Stimulated activated CD4-positive, alpha-beta T cell treated with anti-CD3 and anti-CD28 coated beads, Interleukin-15, amount 100 ng/mL, for 24 hours (primary cell): Measurements from ENCODE around the gene PLD1.
"Not testable (repeated sequence)": the region's sequence is repeated elsewhere in the genome, so short reads cannot be mapped to it uniquely, and the experiment has no call there.

ENCODE experiments used
- DNase-seq: peaks from one replicate; pipeline ENCODE4 v3.0.0-alpha.2; 2020

PLD1 gene

DNA sequence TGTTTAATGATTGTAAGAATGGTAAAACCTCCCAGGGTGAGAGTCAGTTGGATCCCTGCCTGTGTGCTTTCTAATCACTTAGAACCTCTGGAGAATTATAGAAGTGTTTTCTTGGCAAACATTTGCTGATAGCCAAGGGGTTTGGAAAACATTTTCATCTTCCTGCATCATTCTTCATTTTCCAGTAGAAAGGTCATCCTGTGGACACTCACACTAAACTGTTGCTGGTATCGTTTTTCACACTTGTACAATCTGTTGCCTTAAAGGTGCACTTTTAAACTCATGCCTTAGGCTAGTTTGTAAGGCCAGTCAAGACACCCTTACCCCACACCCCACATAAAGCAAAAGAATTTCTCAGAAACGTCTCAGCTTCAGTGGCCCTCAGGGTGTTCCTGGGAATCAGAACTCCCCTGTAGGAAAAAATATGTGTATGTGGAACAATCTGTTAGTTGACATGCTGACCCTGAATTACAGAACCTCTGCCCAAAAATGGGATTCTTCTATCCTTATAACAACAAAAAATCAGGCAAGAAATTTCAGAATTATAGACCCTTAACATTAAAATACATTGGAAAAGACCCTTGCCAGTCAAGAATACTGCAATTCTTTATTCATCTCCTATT is 5.8 kb upstream of the PLD1 start:
- no peak for DNase-seq

DNA sequence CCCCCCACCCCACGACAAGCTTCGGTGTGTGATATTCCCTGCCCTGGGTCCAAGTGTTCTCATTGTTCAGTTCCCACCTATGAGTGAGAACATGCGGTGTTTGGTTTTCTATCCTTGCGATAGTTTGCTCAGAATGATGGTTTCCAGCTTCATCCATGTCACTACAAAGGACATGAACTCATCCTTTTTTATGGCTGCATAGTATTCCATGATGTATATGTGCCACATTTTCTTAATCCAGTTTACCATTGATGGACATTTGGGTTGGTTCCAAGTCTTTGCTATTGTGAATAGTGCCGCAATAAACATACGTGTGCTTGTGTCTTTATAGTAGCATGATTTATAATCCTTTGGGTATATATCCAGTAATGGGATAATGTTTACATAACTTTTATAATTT is 4.4 kb upstream of the PLD1 start:
- not testable (repeated sequence) for DNase-seq

DNA sequence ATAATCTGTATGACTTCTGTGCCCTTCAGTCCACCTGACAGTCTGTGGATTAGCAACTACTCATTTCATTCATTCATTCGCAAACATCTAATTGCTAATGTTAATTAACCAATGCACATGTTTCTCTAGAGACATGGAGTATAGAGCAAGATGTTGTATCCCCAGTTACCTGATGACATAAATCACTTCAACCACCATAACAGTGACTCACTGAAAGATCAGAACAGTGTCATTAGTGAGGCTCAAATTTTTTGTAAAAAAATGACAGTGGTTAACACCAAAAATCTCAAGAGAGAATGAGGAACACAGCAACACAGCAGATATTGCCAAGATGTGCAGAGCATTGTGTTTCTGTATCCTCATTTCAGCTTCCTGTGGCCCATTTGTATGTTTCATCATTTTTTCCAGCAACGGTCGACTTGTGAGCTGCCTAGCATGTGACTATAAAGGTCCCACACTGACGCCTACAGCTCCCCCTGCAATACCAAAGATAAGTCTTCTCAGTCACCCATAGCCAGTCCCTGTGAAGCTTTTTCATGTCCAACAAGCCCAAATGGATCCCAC is 3.7 kb upstream of the PLD1 start:
- peak; percentile 25 for DNase-seq

DNA sequence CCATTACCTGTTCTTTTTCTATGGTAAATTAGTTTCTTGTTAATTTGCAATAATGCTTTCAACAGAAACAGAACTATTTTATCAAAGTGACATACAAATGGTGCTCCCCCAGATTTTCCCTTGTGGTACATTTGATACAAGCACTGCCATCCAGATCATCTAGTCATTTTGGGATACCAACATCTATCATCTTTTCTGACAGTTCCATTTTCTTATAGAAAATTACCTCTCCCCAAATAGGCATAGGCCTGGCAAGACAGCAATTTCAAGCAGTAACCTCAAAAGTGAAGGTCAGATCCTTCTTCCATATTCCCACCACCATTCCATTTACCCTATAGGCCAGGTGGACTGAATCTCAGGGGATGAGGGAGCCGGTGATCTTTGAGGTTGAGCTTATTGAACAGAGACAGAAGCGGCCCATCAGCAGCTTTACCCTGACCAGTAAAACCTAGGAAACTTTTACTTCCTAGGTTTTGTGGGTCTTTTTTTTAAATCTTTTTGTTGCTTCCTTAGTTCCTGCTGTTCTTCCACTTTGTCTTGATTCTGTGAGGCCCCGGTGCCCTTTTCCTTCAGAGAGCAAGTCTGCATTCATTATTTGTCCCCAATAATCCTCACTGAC is 3.1 kb upstream of the PLD1 start:
- no peak for DNase-seq

DNA sequence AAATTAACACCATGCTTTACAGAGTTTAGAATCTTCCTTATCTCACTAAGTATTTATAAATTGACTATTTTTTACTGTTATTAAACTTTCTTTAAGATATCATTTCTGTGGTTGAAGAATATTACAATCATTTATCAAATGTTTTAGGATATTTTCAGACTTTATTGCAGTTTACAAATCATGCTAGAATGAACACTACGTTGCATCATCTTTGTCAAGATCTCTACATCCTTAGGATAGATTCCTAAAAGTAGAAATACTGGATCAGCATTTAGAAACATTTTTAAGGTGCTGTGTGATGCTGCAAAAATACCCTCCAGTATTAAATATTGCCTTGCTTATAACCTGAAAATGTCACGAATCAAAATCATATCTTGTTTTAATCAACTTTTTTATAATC is 2.5 kb upstream of the PLD1 start:
- DNase-seq: no peak

DNA sequence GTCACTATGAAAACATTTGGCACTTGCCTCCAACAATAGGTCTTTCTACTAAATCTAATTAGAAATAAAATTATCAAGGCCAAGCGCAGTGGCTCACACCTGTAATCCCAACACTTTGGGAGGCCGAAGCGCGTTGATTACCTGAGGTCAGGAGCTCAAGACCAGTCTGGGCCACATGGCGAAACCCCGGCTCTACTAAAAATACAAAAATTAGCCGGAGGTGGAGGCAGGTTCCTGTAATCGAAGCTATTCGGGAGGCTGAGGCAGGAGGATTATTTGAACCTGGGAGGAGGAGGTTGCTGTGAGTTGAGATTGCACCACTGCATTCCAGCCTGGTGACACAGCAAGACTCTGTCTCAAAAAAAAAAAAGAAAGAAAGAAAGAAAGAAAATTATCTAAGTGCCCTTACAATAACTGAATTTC is 1.6 kb upstream of the PLD1 start:
- no peak for DNase-seq

DNA sequence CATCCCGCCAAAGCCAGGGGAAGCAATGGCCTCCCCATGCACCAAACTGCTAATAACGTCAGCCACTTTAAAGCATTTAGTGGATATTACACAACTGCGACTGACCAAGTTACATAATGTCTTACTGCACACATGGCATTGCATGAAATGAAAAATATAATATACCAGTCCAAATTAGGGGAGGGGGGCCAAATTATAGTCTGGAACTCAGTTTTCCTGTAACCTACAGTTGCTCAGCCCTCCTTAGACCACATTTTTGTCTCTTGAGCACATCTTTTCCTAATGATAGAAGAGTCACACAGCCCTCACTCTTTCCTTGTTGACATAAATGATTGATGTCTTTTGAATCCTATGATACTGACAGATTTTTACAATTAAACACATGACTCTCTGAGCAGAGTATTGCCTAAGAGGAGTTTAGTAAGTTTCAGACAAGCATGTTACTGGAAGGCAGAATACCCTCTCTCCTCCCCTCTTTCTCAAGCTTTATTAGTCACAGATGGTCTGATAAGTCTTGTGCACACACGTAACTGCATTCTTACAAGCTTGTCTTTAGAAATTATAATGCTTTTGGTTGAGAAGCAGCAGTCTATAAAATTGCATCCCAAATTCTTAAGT is 1.1 kb upstream of the PLD1 start:
- no peak for DNase-seq

DNA sequence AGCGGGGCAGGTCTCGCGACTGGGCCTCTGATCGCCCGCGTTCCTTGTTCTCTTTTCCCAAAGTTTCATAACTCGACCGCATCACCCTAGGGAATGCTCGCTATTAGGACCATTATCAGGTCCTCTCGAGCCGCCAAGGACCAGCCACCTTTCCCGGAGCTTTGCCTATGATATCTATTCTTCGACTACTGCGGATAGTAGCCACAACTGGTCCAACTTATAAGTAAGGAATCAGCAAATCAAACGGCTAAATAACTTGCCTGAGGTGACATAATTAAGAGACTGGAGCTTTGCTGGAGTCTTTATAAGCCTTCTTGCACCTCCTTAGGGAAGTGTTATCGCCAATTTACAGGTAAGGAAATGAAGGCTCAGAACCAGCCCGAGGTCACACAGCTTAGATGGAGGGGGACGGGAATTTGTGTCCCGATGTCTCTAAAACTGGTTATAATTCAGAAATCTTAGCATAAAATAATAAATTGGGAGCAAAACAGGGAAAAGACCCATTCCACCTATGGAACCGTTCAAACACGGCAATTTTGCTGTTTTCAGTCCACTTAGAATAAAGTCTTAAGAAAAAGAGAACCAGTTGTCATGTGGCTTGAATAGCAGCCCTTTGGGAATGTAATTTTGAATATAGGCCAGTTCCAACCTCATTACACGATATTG is 479 bp upstream of the PLD1 start:
- no peak for DNase-seq

DNA sequence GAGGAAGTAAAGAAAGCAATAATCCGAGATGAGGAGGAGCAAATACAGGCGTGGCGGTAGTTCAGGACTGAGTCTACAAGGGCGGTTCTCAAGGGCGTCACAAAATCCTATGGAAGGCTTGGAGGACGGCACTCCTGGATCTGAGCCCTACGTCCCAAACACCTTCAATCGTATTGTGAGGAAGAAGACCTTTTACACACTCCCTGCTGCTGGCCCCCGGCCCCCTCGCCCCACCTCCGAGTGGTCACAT is 747 bp downstream of the PLD1 start:
- peak; percentile 14 for DNase-seq

DNA sequence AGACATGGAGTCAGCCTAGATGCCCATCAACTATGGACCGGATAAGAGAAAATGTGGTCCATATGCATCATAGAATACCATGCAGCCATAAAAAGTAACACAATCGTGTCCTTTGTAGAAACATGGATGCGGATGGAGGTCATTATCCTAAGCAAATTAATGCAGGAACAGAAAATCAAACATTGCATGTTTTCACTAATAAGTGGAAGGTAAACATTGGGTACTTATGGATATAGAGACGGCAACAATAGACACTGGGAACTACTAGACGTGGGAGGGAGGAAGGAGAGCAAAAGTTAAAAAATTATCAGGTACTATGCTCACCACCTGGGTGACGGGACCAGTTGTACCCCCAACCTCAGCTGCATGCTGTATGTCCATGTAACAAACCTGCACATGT is 2.5 kb downstream of the PLD1 start:
- DNase-seq: no peak

DNA sequence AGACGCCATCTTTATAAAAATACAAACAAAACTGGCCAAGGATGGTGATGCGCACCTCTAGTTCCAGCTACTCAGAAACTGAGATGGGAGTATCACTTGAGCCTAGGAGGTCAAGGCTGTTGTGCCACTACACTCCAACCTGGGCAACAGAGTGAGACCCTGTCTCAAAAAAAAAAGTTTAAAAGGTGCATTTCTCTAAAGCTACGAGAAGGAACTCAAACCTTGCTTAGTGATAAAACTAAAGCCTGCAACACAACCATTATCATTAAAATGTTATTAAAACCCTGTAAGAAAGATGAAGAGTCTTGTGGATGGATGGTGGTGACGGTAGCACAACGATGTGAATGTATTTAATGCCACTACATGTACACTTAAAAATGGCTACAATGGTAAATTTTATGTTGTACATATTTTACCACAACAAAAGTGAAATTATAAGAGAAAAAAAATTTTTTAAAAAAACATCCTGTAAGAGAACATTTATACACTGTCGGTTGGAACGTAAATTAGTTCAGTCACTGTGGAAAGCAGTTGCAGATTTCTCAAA is 3.1 kb downstream of the PLD1 start:
- DNase-seq: no peak

DNA sequence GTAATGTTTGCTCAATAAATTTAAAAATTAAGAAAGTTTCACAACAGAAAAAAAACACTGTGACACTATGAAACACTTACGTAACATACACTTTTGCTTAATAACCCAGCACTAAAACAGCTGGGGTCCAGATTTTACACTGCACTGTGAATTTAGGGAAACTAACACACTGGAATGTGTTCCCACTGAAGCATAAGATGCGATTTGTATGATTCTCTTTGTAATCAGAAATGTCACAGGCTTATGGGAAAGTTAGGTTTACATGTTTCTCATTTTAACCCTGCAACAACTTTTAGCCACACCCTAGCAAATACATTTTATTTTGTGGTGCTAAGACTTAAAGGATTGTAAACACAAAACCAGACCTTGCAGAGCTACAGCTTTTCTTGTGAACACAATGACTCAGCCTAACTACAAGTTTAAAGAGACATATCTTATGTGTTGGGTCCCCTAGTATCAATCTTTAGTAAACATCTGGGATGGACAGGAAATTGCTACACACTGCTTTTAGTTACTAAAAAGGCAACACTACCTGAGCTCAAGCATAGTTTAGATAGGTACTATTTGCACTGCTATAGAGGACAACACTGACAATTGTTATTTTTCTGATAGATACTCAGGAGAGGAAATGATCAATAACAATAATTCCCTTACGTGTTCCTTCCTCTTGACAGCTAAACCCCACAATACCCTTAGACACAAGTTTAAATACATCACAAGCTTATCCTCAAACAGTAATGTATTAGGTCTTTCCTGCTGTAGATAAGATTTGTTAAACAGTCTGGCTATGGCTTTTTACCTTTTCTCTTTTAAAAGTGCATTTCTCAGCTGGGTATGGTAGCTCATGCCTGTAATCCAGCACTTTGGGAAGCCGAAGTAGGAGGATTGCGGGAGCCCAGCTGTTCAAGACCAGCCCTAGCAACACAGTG is 3.8 kb downstream of the PLD1 start:
- no peak for DNase-seq

DNA sequence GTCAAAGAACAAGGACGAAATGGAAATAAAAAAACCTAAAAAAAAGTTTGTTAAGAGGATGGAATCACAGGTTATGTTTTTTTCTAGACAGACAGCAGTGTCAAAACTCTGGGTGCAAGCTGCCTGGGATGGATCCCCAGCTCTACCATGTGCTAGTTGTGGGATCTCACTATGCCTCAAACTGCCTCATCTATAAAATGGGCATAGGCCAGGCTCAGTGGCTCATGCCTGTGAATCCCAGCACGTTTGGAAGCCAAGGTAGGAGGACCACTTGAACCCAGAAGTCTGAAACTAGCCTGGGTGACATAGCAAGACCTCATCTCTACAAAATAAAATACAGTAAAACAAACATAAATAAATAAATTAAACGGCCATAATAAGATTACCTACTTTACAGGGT is 4.6 kb downstream of the PLD1 start:
- DNase-seq: no peak

DNA sequence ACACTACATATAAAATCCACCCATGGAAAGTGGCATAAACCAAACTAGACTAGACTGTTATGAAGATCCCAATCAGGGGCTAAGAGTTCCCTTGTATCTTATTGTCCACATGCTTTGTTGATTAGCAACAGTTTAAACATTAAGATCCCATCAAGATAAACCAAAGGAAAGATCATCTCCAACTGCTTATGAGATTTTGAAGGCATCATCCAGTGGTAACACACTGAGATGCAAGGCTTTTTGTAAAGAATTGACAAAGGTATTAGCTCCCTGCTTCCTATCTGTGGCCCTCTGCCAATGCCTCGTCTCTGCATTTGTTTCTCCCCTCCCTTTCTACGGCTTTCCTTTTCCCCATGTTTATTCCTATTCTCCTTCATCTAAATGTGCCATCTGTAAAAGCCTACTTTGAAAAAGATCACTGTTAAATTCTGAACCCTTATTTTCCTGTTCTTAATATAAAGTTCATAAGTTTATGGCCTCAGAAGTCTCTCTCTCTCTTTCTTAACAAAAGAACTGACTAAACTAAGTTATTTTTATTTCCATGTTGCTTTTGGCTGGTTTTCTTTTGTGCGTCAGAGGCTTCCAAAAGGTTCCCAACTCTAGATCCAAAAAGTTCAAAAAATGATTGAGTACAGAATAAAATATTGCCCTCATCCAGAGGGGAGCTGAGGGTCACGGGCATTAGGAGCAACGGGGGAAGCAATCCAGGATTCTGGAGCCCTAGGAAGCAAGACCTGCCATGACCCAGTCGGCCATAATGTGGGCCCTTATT is 5.5 kb downstream of the PLD1 start:
- DNase-seq: no peak

DNA sequence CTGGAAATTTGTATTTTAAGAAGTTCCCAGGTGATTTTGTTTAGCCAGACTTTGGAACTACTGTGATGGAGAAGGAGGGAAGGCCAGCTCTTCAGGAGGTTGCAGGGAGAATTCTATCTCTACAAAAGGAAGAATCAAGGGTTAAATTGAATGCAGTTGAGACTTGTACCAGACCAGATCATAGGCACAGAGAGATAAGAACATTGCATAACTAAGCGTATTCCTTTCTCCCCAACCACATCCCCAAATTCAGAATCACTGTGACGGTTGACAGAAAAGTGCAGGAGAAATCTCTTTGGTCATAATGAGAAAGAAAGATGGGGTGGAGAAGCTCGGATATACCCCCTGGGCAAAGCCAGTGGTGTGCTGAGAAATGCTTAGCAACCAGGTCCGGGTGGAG is 7.2 kb downstream of the PLD1 start:
- DNase-seq: no peak

DNA sequence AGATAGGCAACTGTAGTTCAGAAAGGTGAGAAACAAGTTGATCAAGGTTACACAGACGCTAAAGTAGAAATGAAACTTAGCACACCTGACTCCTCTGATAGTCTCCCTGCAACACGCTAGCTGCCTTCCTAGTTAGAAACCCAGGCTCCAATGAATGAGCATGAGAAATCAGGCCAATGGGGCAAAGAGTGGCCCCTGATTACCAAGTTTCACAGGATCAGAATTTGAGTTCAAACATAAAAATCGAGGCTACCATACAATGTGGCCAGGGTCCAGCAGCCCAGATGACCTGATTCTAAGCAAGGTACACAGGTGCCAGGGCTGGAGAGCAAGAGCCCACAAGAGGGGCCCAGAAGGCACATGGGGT is 7.7 kb downstream of the PLD1 start:
- no peak for DNase-seq

DNA sequence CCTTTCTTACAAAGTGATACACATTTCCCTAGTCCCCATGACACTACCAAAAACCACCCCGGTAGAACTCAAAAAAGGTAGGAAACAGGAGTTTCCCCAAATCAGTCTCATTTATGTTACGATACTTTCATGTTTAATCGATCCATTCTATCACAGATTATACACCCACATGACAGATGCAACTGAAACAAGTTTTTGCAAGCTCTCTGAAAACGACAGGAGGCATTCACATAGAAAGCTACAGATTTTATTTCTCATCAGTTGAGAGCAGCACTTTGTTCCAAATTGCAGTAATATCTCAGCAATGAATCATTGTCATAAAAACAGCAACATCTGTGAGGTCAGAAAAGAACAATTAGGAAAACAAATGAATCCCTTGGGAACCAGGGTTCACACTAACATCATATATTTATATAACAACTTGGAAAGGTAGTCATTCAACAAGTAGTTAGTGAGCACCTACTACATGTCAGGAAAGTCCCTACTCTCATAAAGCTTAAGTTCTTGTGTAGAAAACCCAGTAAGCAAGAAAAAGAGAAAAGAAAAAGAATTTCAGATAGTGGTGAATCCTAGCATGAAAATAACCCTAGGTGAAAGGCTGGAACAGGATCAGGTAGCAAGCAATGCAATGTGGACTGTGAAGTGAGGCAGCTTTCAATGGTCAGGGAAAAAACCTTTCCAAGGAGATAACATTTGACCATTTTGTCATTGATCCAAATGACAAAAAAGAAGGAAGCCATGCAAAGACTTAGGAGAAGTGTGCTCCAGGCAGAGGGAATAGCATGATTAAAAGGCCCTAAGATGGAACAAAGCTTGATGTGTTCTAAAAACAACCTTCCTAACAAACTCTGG is 8.3 kb downstream of the PLD1 start:
- no peak for DNase-seq

DNA sequence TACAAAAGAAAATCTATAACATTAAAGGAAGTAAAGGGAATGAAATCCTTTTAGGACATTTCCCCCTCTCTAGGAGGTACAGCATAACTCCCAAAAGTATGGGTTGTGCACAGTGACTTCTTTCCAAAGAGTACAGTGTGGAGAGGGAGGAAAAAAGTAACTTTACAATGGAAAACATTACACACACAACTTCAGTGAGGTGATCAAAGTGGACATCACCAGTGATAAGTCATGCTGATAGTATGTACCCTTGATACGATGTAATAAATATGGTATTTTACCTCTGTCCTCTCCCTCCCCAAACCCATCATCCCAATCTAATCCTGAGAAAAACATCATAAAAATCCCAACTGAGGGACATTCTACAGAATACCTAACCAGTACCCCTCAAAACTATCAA is 10.8 kb downstream of the PLD1 start:
- no peak for DNase-seq

DNA sequence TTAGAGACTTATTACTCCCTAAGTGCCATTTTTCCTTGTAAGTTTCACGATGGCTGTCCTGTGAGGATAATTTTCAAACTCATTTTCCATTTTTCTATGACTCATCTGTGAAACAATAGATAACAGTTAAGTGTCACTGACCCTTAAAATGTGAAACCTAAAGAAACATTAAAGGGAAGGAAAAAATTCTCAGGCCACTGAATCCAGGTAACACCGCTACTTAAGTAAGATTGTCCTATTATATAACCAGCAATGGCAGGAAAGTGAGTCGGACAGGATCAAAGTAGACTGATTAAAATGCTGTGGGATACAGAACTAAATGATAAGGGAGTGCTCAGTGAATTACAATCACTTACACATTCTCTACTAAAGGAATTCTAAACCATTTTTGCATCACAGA is 12.4 kb downstream of the PLD1 start:
- no peak for DNase-seq

DNA sequence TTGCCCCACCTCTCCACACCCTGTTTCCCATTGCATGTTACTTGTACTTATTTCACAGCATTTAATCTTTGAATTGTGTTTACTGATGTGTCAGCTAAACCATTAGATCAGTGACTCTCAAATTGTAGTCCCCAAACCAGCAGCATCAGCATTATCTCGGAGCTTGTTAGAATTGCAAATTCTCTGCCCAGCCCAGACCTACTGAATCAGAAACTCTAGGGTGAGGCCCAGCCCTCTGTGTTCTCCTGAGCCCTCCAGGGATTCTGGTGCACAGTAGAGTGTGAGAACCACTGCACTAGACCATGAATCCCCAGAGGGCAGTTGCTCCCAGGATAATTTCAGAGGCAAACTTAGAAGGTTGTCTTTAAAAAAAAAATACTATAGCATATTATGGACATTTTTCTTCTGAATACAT is 13.0 kb downstream of the PLD1 start:
- DNase-seq: no peak
